OCI-LY3 (cell line): Measurements from ENCODE around the gene TAF8.

Source experiments
- H2AFZ ChIP-seq: fragments of 200-600, 300-600 bp; shearing (Covaris generic); 2 replicates; pipeline ENCODE4 v1.6.0; 2014; ENCODE audit warnings: antibody characterized with exemption, low read depth, low read length
- H3K27ac ChIP-seq: fragments of 200-600, 300-600 bp; sonication (generic); 2 replicates; pipeline ENCODE4 v1.5.1; 2014; ENCODE audit warnings: mild to moderate bottlenecking, low read length, moderate library complexity, mixed read lengths
- H3K27me3 ChIP-seq: fragments of 200-600, 300-600 bp; sonication (generic); 2 replicates; pipeline ENCODE4 v1.6.1; 2014; ENCODE audit warnings: low read depth, low read length, mixed read lengths
- H3K36me3 ChIP-seq: fragments of 200-600, 300-600 bp; sonication (generic); replicated peaks from 2 replicates; pipeline ENCODE3; 2014; ENCODE audit warnings: low read depth, low read length, mixed read lengths
- H3K4me1 ChIP-seq: fragments of 300-600, 200-600 bp; sonication (generic); 2 replicates; pipeline ENCODE4 v1.6.1; 2014; ENCODE audit warnings: low read length, mixed read lengths
- H3K4me2 ChIP-seq: fragments of 200-600, 300-600 bp; sonication (generic); 2 replicates; pipeline ENCODE4 v1.6.1; 2014; ENCODE audit warnings: low read length, mixed read lengths
- H3K4me3 ChIP-seq: fragments of 300-600, 200-600 bp; sonication (generic); 2 replicates; pipeline ENCODE4 v1.5.1; 2014; ENCODE audit warnings: antibody characterized with exemption, mild to moderate bottlenecking, low read length, moderate library complexity
- H3K79me2 ChIP-seq: fragments of 300-600, 200-600 bp; shearing (Covaris generic); 2 replicates; pipeline ENCODE4 v1.6.1; 2014; ENCODE audit warnings: mild to moderate bottlenecking, low read length, mixed read lengths
- H3K9ac ChIP-seq: fragments of 300-600, 200-600 bp; shearing (Covaris generic); 2 replicates; pipeline ENCODE4 v1.6.0; 2014; ENCODE audit warnings: mild to moderate bottlenecking, low read length, moderate library complexity
- H3K9me3 ChIP-seq: fragments of 200-600, 300-600 bp; shearing (Covaris generic); 2 replicates; pipeline ENCODE4 v1.6.1; 2014; ENCODE audit warnings: low read length, mixed read lengths; ENCODE audit not compliant: insufficient read depth
- H4K20me1 ChIP-seq: fragments of 200-600, 300-600 bp; sonication (generic); 2 replicates; pipeline ENCODE4 v1.6.1; 2016; ENCODE audit warnings: low read length, mixed read lengths; ENCODE audit not compliant: insufficient read depth
- EZH2phosphoT487 ChIP-seq: fragments of 200-600 bp; shearing (Covaris generic); IDR thresholded peaks from 2 replicates; pipeline ENCODE4 v1.6.1; 2018; ENCODE audit warnings: antibody characterized with exemption, mixed run types, low read depth
- TF ChIP-seq, protein P1 (sequence below): fragments of 200-600, 300-600 bp; sonication (generic); IDR thresholded peaks from 2 replicates; pipeline ENCODE4 v1.5.1; 2014; ENCODE audit warnings: antibody characterized with exemption, low read length, low read depth

TAF8 gene

DNA sequence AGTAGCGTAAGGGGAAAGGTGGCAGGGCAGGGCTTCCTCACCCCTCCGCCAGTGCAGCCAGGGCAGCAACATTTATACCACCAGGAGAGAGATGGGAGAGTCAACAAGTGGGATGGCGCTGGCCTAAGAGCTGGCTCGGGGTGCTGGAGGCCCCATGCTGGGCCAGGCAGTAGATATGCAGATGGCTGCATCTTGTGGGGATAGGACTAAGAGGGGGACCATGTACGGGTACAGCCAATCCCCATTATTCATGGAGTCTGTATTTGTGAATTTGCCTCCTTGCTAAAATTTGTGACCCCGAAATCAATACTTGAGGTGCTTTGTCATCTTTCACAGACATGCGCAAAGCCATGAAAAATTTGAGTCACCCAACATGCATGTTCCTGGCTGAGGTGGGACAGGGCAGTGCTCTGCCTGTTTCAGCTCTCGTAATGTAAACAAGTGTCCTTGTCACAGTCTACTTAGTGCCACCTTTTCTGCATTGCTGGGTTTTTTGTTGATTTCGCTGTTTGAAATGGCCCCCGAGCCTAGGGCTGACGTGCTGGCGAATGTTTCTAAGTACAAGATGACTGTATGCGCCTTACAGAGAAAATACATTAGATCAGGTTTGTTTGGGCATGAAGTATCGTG, 27.5 kb upstream of the TAF8 start:
- TF ChIP-seq, protein P1, sequence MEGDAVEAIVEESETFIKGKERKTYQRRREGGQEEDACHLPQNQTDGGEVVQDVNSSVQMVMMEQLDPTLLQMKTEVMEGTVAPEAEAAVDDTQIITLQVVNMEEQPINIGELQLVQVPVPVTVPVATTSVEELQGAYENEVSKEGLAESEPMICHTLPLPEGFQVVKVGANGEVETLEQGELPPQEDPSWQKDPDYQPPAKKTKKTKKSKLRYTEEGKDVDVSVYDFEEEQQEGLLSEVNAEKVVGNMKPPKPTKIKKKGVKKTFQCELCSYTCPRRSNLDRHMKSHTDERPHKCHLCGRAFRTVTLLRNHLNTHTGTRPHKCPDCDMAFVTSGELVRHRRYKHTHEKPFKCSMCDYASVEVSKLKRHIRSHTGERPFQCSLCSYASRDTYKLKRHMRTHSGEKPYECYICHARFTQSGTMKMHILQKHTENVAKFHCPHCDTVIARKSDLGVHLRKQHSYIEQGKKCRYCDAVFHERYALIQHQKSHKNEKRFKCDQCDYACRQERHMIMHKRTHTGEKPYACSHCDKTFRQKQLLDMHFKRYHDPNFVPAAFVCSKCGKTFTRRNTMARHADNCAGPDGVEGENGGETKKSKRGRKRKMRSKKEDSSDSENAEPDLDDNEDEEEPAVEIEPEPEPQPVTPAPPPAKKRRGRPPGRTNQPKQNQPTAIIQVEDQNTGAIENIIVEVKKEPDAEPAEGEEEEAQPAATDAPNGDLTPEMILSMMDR = no peak
- no peak for TF ChIP-seq EZH2phosphoT487
- Histone ChIP-seq H3K27ac (no peak overlapping the region), H3K36me3 (no peaks in the 10 kb centered on the region), H3K4me2 (no peak overlapping the region), H2AFZ (no peak overlapping the region), H3K9ac (no peak overlapping the region), H3K79me2 (no peaks in the 10 kb centered on the region), H3K9me3 (no peaks in the 10 kb centered on the region), H3K27me3 (no peaks in the 10 kb centered on the region), H3K4me3 (no peak overlapping the region), H3K4me1 (peaks cover 20% of the 10 kb centered on the region), H4K20me1 (no peaks in the 10 kb centered on the region)

DNA sequence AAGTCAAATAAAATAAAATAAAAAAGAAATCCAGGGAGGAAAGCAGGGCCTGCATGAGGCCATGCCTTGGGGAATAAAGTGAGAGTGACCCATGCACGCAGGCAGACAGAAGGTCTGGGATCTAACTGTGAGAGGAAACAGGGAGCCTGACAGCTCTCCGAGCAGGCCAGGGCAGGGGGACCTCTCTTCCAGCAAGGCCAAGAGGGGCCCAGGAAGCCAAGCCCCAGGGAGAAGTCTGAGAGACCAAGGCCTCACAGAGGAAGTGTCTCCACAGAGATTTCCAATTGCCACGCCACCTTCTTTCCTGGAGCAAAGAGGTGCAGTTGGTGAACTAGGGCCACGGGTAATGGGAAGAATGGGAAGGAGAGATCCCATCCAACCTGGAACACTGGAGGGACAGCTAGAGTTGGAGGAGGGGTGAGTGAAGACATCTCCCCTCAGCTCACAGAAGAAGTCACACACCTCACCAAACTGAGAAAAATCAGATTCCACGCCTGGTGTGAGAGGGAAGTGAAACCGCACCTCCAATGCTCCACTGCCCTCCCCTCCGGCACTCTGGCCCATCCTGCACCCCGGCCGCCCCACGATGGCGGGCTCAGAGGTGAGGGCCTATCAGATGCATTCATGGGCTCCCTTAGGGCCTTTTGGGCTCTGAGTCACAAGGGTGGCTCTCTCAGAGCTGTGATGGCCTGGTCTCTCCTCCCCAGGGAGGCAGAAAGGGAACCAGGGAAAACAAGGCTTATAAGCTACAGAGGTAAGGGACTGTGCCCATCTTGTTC, 25.1 kb upstream of the TAF8 start:
- no peaks in the 10 kb centered on the region for H3K79me2 ChIP-seq

DNA sequence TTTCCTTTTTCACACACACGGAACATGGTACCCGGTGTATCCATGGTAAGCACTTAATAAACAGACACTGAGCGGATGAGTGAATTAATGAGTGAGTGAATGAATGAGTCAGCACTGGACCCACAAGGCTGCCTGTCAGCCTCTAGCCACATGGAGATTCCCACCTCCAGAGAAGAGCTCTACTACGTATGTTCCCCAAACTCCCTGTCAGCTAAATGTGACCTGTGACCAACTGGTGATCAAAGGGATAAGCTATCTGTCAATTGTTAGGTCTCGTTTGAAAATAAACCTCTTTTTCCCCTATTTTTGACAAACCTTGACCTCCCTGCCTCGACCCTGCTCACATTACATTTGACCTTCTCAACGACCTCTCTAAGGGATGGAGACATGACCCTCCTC, 24.5 kb upstream of the TAF8 start:
- peak overlapping the region; percentile 60; the same call in 1 of the 2 replicates for H2AFZ ChIP-seq
- no peak overlapping the region for H3K9ac ChIP-seq
- H3K9me3 ChIP-seq = no peaks in the 10 kb centered on the region
- TF ChIP-seq, protein P1 = no peak
- TF ChIP-seq EZH2phosphoT487 = no peak
- H3K27ac ChIP-seq = peak overlapping the region; percentile 53; the same call in 1 of the 2 replicates
- H3K27me3 ChIP-seq = no peaks in the 10 kb centered on the region
- H3K79me2 ChIP-seq = no peaks in the 10 kb centered on the region
- H3K4me1 ChIP-seq = peaks cover 20% of the 10 kb centered on the region
- no peaks in the 10 kb centered on the region for H4K20me1 ChIP-seq
- H3K4me3 ChIP-seq = no peak overlapping the region
- peak overlapping the region; percentile 73 for H3K4me2 ChIP-seq
- no peaks in the 10 kb centered on the region for H3K36me3 ChIP-seq

More for the DNA sequence above, 25.1 kb upstream of the TAF8 start:
- no peaks in the 10 kb centered on the region for H3K36me3 ChIP-seq
- peak overlapping the region; percentile 60 for H2AFZ ChIP-seq
- no peaks in the 10 kb centered on the region for H3K9me3 ChIP-seq
- peak overlapping the region; percentile 73 for H3K4me2 ChIP-seq
- peak overlapping the region; percentile 31; the same call in 1 of the 2 replicates for H3K9ac ChIP-seq
- TF ChIP-seq, protein P1 = no peak
- H4K20me1 ChIP-seq = no peaks in the 10 kb centered on the region
- peak overlapping the region; percentile 53 for H3K27ac ChIP-seq
- H3K27me3 ChIP-seq = no peaks in the 10 kb centered on the region
- H3K4me1 ChIP-seq = peaks cover 20% of the 10 kb centered on the region
- H3K4me3 ChIP-seq = peak overlapping the region; percentile 40

DNA sequence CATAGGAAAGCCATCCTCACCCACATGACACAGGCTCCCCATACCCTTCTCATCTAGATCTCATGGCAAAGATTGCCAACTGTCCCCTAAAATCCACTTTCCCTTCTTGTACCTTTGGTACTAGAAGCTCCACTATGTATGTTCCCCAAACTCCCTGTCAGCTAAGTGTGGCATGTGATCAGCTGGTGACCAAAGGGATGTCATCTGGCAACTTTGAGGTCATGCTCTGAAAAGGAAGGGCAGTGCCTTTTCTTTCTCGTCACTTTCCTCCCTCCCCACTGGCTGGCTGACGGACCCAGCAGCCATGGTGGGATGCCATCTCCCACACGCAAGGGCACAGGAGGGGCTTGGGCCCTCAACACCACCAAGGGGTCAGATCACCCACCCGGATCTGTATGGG, 23.8 kb upstream of the TAF8 start:
- Histone ChIP-seq H3K9me3 (no peaks in the 10 kb centered on the region), H3K4me3 (no peak overlapping the region), H3K4me2 (no peak overlapping the region), H3K27me3 (no peaks in the 10 kb centered on the region), H3K9ac (no peak overlapping the region), H4K20me1 (no peaks in the 10 kb centered on the region), H3K4me1 (peaks cover 20% of the 10 kb centered on the region), H2AFZ (no peak overlapping the region), H3K79me2 (no peaks in the 10 kb centered on the region), H3K36me3 (no peaks in the 10 kb centered on the region), H3K27ac (no peak overlapping the region)
- TF ChIP-seq, protein P1 = no peak
- no peak for TF ChIP-seq EZH2phosphoT487
